ENCODE data around the gene PAX5.

Gene PAX5

DNA sequence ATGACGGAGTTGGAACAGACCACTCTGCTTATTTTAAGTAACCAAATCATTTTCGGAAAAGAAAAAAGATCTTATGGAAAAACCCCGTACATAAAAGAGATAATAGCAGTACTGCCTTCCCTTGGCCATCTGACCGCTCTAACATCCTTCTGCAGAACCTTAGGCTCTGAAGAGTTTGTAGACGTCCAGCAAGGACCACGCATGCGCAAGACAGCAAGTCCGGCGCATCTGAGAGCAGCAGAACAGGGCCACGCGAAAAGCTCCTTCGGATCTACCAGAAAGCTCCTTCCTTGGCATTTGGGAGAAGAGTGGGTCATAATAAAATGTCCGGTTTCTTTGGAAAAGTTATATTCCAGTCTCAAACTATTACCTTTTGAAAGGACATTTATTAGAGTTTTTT, 26.8 kb downstream of the PAX5 start:
- no peak for DNase-seq (ENCODE audit: low read depth)
- H3K9ac ChIP-seq (ENCODE audit: low read length) = no peak overlapping the region
- peaks cover 5% of the 10 kb centered on the region for H3K9me3 ChIP-seq (ENCODE audit: control insufficient read depth, low read length)
- peaks cover 86% of the 10 kb centered on the region for H3K27me3 ChIP-seq (replicated peaks; ENCODE audit: control insufficient read depth, insufficient read depth, low read length)
- no peak overlapping the region for H3K4me3 ChIP-seq (ENCODE audit: low read length)
- H3K4me1 ChIP-seq (ENCODE audit: control insufficient read depth, insufficient read depth, low read length) = no peaks in the 10 kb centered on the region
- no peaks in the 10 kb centered on the region for H3K36me3 ChIP-seq (ENCODE audit: control insufficient read depth, insufficient read depth, low read length, severe bottlenecking)

DNA sequence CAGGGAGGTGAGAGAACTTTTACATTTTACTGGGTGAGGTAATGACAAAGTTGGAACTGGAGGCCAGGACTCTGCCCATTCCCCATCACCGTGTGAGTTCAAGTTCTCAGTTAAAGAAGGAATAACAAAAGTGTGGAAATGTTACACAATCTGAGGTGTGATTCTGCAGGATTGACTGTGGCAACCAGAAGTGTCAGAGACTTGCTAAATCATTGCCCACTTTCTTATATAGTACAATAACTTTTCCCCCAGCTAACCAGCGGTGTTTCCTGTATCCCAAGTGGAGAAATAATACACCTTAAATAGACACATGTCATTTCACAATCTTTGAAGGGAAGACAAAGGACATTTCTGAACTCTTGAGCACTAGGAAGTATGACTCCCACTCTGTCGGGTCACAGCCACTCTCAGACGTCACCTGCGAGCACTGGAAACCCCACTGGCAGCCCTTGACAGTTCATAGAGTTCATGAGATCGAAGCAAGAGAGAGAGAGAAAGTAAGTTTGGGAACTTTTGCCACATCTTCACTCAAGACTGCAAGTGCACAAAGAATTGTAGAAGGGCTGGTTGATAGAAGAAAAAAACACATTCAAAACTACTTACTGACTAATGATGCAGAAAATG, 28.4 kb downstream of the PAX5 start:
- Histone ChIP-seq H3K9ac (ENCODE audit: low read length) (no peak overlapping the region), H3K36me3 (ENCODE audit: control insufficient read depth, insufficient read depth, low read length, severe bottlenecking) (no peaks in the 10 kb centered on the region), H3K4me1 (ENCODE audit: control insufficient read depth, insufficient read depth, low read length) (no peaks in the 10 kb centered on the region), H3K27me3 (replicated peaks; ENCODE audit: control insufficient read depth, insufficient read depth, low read length) (peaks cover 88% of the 10 kb centered on the region), H3K4me3 (ENCODE audit: low read length) (no peak overlapping the region), H3K9me3 (ENCODE audit: control insufficient read depth, low read length) (peaks cover 5% of the 10 kb centered on the region)
- DNase-seq (ENCODE audit: low read depth) = no peak

DNA sequence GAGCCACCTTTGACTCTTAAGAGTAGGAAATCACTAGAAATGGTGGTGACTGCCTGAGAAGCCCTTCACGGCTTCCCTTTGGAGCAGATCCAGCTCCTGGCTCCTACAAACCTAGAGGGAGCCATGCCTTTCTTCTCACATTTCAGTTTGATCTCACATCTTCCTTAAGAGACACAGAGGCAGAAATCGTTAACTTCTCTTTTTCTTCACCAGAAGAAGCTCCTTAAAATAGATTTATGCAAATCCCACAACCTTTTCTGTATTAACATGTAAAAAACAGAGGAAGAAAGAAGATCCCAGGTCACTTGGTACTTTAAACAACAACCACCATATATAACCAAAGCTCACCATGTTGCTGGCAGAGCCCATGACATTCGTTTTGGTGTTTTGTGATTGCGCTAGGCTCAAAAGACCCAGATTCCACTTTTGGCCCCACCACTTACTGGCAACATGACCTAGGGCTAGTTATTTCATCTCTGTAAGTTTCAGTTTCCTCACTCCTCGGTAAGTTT, 29.6 kb downstream of the PAX5 start:
- no peaks in the 10 kb centered on the region for H3K36me3 ChIP-seq (ENCODE audit: control insufficient read depth, insufficient read depth, low read length, severe bottlenecking)
- no peaks in the 10 kb centered on the region for H3K4me1 ChIP-seq (ENCODE audit: control insufficient read depth, insufficient read depth, low read length)
- H3K27me3 ChIP-seq (replicated peaks; ENCODE audit: control insufficient read depth, insufficient read depth, low read length) = peaks cover 91% of the 10 kb centered on the region
- H3K4me3 ChIP-seq (ENCODE audit: low read length) = no peak overlapping the region
- H3K9me3 ChIP-seq (ENCODE audit: control insufficient read depth, low read length) = peaks cover 5% of the 10 kb centered on the region
- H3K9ac ChIP-seq (ENCODE audit: low read length) = no peak overlapping the region
- no peak for DNase-seq (ENCODE audit: low read depth)

DNA sequence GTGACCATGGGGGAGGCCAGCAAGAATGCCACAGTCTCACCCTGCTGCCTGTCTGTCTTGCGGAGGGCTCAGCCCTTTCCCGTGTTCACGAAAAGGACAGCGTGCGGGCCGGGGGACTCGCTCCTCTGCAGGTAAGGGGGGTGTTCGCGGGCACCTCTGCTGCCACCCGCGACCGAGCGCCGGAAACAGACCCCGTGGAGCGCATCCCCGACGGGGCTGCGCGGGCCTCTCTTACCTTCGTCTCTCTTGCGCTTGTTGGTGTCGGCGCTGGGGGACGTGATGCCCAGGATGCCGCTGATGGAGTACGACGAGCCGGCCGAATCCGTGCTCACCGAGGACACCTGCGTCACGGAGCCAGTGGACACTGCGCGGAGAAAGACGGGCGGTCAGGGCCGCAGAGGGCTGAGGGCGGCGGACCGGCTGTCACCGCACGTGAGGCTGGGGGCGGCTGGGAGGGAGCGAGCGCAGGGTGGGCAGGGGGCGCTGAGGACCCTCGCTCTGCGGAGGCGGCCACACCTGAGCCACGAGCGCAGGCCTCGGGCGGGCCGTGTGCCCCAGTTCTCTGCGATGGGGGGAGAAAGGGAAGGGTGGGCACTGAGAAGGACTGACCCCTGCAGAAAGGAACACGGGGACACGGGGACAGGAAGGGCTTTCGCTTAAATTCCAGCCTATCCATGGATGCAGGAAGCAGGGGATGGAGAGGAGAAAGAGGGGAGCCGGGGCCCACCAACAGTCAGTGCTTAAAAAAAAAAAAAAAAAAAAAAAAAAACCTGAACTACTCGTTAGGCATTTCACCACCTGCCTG, 31.5 kb downstream of the PAX5 start:
- DNase-seq (ENCODE audit: low read depth) = no peak
- Histone ChIP-seq H3K4me3 (ENCODE audit: low read length) (no peak overlapping the region), H3K4me1 (ENCODE audit: control insufficient read depth, insufficient read depth, low read length) (no peaks in the 10 kb centered on the region), H3K9me3 (ENCODE audit: control insufficient read depth, low read length) (peaks cover 5% of the 10 kb centered on the region), H3K9ac (ENCODE audit: low read length) (no peak overlapping the region), H3K36me3 (ENCODE audit: control insufficient read depth, insufficient read depth, low read length, severe bottlenecking) (no peaks in the 10 kb centered on the region), H3K27me3 (replicated peaks; ENCODE audit: control insufficient read depth, insufficient read depth, low read length) (peaks cover 94% of the 10 kb centered on the region)

DNA sequence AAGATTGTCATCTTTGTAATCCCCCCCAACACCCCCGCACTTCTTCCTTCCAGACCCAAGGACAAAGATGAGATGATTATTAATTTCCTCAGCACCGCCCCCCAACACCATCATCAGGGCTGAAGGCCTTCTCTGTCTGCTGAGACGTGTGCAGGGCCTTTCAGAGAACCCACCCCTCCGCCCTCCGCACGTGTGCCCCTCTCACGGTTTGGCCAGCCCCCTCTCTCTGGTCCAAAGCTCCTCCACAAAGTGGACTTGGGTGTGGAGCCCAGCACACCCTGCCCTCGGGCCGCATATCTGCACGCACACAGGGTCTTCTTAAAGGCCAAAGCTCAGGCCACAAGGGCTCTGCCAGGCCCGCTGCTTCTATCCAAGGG, 32.0 kb downstream of the PAX5 start:
- Histone ChIP-seq H3K36me3 (ENCODE audit: control insufficient read depth, insufficient read depth, low read length, severe bottlenecking) (no peaks in the 10 kb centered on the region), H3K27me3 (replicated peaks; ENCODE audit: control insufficient read depth, insufficient read depth, low read length) (peaks cover 93% of the 10 kb centered on the region), H3K4me1 (ENCODE audit: control insufficient read depth, insufficient read depth, low read length) (no peaks in the 10 kb centered on the region), H3K4me3 (ENCODE audit: low read length) (no peak overlapping the region), H3K9ac (ENCODE audit: low read length) (no peak overlapping the region), H3K9me3 (ENCODE audit: control insufficient read depth, low read length) (peaks cover 5% of the 10 kb centered on the region)
- DNase-seq (ENCODE audit: low read depth) = no peak

DNA sequence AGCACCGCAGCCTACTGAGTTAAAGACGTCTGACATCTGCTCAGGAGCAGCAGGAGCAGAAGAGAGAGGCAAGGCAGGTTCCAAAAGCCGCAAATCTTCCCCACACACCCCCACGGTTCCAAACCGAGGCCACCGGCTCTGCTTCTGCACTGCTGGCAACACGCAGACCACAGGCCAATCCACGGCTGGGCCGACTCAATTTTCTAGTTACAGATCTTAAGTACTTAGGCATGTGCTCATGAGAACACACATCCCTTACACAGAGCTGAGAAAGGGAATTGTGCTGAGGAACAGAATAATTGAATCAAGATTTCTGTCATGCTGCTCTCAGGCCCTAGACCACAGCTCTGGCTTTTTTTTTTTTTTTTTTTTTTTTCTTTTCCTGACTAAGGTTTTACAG, 32.6 kb downstream of the PAX5 start:
- H3K36me3 ChIP-seq (ENCODE audit: control insufficient read depth, insufficient read depth, low read length, severe bottlenecking) = no peaks in the 10 kb centered on the region
- no peak overlapping the region for H3K4me3 ChIP-seq (ENCODE audit: low read length)
- no peak overlapping the region for H3K9ac ChIP-seq (ENCODE audit: low read length)
- H3K27me3 ChIP-seq (replicated peaks; ENCODE audit: control insufficient read depth, insufficient read depth, low read length) = peaks cover 93% of the 10 kb centered on the region
- H3K9me3 ChIP-seq (ENCODE audit: control insufficient read depth, low read length) = no peaks in the 10 kb centered on the region
- H3K4me1 ChIP-seq (ENCODE audit: control insufficient read depth, insufficient read depth, low read length) = no peaks in the 10 kb centered on the region
- peak; percentile 6 for DNase-seq (ENCODE audit: low read depth)

DNA sequence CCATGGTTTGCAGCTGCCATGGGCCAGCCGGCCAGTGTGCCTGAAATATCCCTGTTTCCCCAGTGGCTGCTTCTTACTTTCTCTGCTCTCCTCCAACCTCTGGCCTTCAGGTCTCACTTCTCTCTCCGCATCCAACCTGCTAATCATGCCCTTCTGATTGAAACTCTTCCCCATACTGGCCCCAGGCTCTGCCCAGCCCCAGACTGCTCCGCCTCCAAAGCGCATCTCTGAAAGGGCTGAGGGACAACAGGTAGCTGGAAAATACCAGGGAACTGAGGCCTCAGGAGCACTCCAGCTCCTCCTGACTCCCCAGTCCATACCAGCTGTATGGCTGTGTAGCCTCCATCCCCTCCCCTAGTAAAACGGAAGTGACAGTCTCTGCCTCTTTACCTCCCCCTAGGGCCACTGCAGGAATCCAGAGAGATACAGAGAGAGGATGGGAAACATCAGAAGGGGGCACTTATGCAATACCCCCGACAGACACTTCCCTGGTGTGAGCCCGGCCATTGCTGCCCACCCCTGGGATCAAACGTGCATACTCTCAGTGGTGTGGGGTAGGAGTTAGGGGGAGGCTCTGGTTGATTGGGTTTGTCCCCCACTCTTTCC, 34.2 kb downstream of the PAX5 start:
- Histone ChIP-seq H3K9me3 (ENCODE audit: control insufficient read depth, low read length) (no peaks in the 10 kb centered on the region), H3K27me3 (replicated peaks; ENCODE audit: control insufficient read depth, insufficient read depth, low read length) (peaks cover 90% of the 10 kb centered on the region), H3K4me3 (ENCODE audit: low read length) (no peak overlapping the region), H3K9ac (ENCODE audit: low read length) (no peak overlapping the region), H3K36me3 (ENCODE audit: control insufficient read depth, insufficient read depth, low read length, severe bottlenecking) (no peaks in the 10 kb centered on the region), H3K4me1 (ENCODE audit: control insufficient read depth, insufficient read depth, low read length) (no peaks in the 10 kb centered on the region)
- DNase-seq (ENCODE audit: low read depth) = no peak

DNA sequence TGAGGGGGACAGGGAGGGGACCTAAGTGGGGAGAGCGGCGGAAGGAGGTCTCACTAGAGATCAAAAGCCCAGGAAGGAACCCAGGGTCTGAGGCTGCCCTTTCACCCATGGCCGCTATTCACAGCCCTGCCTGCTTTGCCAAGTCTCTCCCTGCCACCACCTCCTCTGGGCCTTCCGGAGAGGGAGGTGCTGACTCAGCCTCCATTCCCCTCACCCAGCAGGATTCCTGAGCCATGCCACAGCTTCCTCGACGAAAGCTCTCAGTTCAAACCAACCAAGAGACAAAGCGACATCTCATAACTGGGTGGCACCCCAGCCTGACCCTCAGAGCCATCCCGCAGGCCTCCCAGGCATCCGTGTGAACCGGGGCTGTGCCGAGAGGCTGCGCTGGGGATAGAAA, 36.7 kb downstream of the PAX5 start:
- Histone ChIP-seq H3K36me3 (ENCODE audit: control insufficient read depth, insufficient read depth, low read length, severe bottlenecking) (no peaks in the 10 kb centered on the region), H3K9me3 (ENCODE audit: control insufficient read depth, low read length) (no peaks in the 10 kb centered on the region), H3K4me1 (ENCODE audit: control insufficient read depth, insufficient read depth, low read length) (no peaks in the 10 kb centered on the region), H3K27me3 (replicated peaks; ENCODE audit: control insufficient read depth, insufficient read depth, low read length) (peaks cover 80% of the 10 kb centered on the region), H3K4me3 (ENCODE audit: low read length) (no peak overlapping the region), H3K9ac (ENCODE audit: low read length) (no peak overlapping the region)
- DNase-seq (ENCODE audit: low read depth) = no peak

DNA sequence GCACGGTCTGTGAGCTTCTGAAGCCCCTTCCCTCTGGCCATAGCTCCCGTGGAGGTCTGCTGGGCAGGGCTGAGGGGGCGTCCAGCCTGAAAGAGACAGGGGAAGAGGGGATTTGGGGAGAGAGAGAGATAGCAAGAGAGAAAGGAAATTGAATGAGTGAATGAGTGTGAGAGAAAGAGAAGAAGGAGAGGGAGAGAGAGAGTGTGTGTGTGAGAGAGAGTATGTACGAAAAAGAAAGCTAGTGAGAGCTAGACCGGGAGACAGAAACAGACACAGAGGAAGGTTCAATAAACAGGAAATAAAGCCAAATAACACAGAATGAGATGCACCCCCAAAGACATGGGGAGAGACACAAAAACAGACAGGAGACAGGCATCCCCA, 37.4 kb downstream of the PAX5 start:
- Histone ChIP-seq H3K9ac (ENCODE audit: low read length) (no peak overlapping the region), H3K4me1 (ENCODE audit: control insufficient read depth, insufficient read depth, low read length) (no peaks in the 10 kb centered on the region), H3K27me3 (replicated peaks; ENCODE audit: control insufficient read depth, insufficient read depth, low read length) (peaks cover 80% of the 10 kb centered on the region), H3K4me3 (ENCODE audit: low read length) (no peak overlapping the region), H3K9me3 (ENCODE audit: control insufficient read depth, low read length) (peaks cover 1% of the 10 kb centered on the region), H3K36me3 (ENCODE audit: control insufficient read depth, insufficient read depth, low read length, severe bottlenecking) (no peaks in the 10 kb centered on the region)
- DNase-seq (ENCODE audit: low read depth) = no peak

DNA sequence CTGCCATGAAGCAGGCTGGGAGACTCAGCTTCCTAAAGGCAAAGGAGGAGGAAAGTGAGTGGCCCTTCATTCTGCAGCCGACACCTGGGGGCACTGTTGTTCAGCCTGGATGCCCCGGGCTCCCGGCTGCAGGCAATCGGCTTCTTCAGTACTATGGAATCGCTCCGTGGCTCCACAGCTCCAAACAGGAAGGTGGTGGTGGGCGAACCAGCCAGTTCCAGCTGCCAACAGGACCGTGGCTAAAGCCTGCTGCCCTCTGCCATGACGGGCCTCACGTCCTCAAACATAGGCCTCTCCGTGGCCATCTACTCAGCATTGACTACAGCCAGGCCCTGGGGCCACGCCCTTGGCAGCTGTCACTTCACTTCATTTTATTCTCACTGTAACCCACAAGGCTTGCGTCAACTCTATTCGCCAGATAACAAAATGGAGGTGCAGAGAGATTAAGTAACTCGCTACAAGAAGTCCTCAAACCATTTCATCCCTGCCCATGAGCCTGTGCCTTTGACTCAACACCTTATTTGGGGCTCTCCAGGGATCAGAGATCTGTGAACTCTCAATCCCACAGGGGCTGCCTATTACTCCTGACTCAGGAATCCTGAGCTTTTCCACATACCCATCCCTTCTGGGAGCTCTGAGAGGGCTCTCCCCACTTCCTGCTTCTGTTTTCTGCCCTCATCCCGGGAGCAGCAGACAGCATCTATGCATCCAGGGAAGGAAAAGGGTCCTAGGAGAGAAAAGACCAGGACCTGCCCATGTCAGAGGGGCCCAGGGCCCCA, 38.0 kb downstream of the PAX5 start:
- DNase-seq (ENCODE audit: low read depth) = peak; percentile 30
- Histone ChIP-seq H3K4me1 (ENCODE audit: control insufficient read depth, insufficient read depth, low read length) (no peaks in the 10 kb centered on the region), H3K9ac (ENCODE audit: low read length) (no peak overlapping the region), H3K36me3 (ENCODE audit: control insufficient read depth, insufficient read depth, low read length, severe bottlenecking) (no peaks in the 10 kb centered on the region), H3K9me3 (ENCODE audit: control insufficient read depth, low read length) (peaks cover 7% of the 10 kb centered on the region), H3K27me3 (replicated peaks; ENCODE audit: control insufficient read depth, insufficient read depth, low read length) (peaks cover 78% of the 10 kb centered on the region), H3K4me3 (ENCODE audit: low read length) (peak overlapping the region; percentile 64)
